ENCODE measurements around the gene IRF2BP2. TPM values are rescaled to one million over a fixed set of nuclear protein-coding genes. Genes with fewer than 3 reads are reported as not detected.

IRF2BP2 gene
- total and polyA plus RNA-seq, 2 of the 13 experiments (the other 11 are each of a cell fraction or from before 2014, with no cell fraction given) = 140 to 147 TPM

- TF ChIP-seq, protein P1, sequence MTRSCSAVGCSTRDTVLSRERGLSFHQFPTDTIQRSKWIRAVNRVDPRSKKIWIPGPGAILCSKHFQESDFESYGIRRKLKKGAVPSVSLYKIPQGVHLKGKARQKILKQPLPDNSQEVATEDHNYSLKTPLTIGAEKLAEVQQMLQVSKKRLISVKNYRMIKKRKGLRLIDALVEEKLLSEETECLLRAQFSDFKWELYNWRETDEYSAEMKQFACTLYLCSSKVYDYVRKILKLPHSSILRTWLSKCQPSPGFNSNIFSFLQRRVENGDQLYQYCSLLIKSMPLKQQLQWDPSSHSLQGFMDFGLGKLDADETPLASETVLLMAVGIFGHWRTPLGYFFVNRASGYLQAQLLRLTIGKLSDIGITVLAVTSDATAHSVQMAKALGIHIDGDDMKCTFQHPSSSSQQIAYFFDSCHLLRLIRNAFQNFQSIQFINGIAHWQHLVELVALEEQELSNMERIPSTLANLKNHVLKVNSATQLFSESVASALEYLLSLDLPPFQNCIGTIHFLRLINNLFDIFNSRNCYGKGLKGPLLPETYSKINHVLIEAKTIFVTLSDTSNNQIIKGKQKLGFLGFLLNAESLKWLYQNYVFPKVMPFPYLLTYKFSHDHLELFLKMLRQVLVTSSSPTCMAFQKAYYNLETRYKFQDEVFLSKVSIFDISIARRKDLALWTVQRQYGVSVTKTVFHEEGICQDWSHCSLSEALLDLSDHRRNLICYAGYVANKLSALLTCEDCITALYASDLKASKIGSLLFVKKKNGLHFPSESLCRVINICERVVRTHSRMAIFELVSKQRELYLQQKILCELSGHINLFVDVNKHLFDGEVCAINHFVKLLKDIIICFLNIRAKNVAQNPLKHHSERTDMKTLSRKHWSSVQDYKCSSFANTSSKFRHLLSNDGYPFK (CRISPR knock-in tag; IDR thresholded peaks at IDR 0.05; ENCODE audit: borderline replicate concordance) = peak; percentile 38; the same call in 1 of the 2 replicates
- no peak for TF ChIP-seq AGO1 (IDR thresholded peaks at IDR 0.05; ENCODE audit: low read depth, low read length, poor library complexity, severe bottlenecking)
- TF ChIP-seq ATF7 (IDR thresholded peaks at IDR 0.05) = peak; percentile 41
- peak; percentile 85 for TF ChIP-seq ATF7 (CRISPR knock-in tag; IDR thresholded peaks at IDR 0.05)
- peak; percentile 79 for TF ChIP-seq TMF1 (CRISPR knock-in tag; IDR thresholded peaks at IDR 0.05; ENCODE audit: low read depth)
- no peak for TF ChIP-seq ZNF333 (CRISPR knock-in tag; IDR thresholded peaks at IDR 0.05; ENCODE audit: borderline replicate concordance)
- TF ChIP-seq ZNF629 (CRISPR knock-in tag; conservative IDR thresholded peaks at IDR 0.05) = no peak
- peak; percentile 82 for TF ChIP-seq NR2C2 (CRISPR knock-in tag; IDR thresholded peaks at IDR 0.05; ENCODE audit: borderline replicate concordance)
- peak; percentile 99 for TF ChIP-seq IKZF5 (CRISPR knock-in tag; IDR thresholded peaks at IDR 0.05)
- TF ChIP-seq ELF4 (CRISPR knock-in tag; IDR thresholded peaks at IDR 0.05; ENCODE audit: borderline replicate concordance) = peak; percentile 93
- peak; percentile 97 for TF ChIP-seq BCL6 (CRISPR knock-in tag; IDR thresholded peaks at IDR 0.05)
- TF ChIP-seq HINFP (CRISPR knock-in tag; IDR thresholded peaks at IDR 0.05; ENCODE audit: low read depth) = no peak
- TF ChIP-seq SP4 (CRISPR knock-in tag; IDR thresholded peaks at IDR 0.05) = peak; percentile 83
- peak; percentile 91 for TF ChIP-seq MYPOP (CRISPR knock-in tag; IDR thresholded peaks at IDR 0.05)
- TF ChIP-seq, protein P2, sequence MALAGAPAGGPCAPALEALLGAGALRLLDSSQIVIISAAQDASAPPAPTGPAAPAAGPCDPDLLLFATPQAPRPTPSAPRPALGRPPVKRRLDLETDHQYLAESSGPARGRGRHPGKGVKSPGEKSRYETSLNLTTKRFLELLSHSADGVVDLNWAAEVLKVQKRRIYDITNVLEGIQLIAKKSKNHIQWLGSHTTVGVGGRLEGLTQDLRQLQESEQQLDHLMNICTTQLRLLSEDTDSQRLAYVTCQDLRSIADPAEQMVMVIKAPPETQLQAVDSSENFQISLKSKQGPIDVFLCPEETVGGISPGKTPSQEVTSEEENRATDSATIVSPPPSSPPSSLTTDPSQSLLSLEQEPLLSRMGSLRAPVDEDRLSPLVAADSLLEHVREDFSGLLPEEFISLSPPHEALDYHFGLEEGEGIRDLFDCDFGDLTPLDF (CRISPR knock-in tag; IDR thresholded peaks at IDR 0.05) = peak; percentile 61; the same call in 1 of the 2 replicates
- peak; percentile 79; the same call in 1 of the 2 replicates for TF ChIP-seq ZNF652 (CRISPR knock-in tag; IDR thresholded peaks at IDR 0.05; ENCODE audit: borderline replicate concordance, low read depth)
- TF ChIP-seq ZFP41 (CRISPR knock-in tag; IDR thresholded peaks at IDR 0.05; ENCODE audit: borderline replicate concordance) = no peak
- TF ChIP-seq ZSCAN20 (CRISPR knock-in tag; IDR thresholded peaks at IDR 0.05; ENCODE audit: borderline replicate concordance) = 0 out of 2 replicates have a peak, but pooled peaks have one; percentile 33
- TF ChIP-seq JUND (CRISPR knock-in tag; IDR thresholded peaks at IDR 0.05) = peak; percentile 86; the same call in 1 of the 2 replicates
- no peak for TF ChIP-seq CCAR2 (optimal IDR thresholded peaks at IDR 0.05; ENCODE audit: low read depth, low read length)
- no peak for TF ChIP-seq ZNF383 (CRISPR knock-in tag; IDR thresholded peaks at IDR 0.05; ENCODE audit: borderline replicate concordance)
Measured at GRCh38 chr1:234643111-234643849, 33.3 kb upstream of the IRF2BP2 start (continued).

All from HepG2 (cell line).